Fibroblast of peridontal ligament (primary cell): ENCODE data around the gene SGSM2.

Source experiments
- DNase-seq: peaks from one replicate; pipeline ENCODE4 v3.0.0-alpha.2; 2010; ENCODE audit errors: extremely low read depth

SGSM2 gene

DNA sequence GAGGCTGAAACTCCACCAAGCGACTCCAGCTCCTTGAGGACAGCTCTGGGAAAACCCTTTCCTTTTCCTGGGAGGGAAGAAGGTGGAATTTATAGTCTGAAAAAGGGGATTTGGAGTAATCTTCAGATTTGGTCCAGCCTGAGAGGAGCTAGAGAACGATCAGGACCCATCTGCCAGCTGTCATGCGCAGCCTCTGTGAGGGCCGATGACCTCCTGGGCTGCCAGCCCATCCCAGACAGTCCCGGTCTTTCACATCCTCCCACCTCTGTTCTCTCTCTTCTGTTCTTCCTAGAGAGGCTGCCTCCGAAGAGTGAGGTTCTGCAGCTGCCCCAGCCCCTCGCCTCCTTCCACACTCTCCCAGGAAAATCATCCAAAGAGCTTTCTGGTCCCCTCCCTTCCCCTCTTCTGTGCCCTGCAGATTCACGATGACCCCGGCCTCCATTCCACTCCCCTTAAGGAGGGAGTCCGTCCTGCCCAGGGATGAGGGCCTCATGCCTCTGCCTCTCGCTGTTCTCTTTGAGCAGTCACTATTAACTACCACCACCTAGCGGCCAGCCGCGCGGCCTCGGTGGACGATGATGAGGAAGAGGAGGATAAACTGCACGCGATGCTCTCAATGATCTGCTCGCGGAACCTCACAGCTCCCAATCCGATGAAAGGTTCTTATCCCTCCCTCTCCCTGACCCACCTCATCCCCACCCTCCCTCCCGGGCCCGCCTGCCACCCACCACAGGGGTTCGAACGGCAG, 29.6 kb downstream of the SGSM2 start:
- DNase-seq, result no peak

DNA sequence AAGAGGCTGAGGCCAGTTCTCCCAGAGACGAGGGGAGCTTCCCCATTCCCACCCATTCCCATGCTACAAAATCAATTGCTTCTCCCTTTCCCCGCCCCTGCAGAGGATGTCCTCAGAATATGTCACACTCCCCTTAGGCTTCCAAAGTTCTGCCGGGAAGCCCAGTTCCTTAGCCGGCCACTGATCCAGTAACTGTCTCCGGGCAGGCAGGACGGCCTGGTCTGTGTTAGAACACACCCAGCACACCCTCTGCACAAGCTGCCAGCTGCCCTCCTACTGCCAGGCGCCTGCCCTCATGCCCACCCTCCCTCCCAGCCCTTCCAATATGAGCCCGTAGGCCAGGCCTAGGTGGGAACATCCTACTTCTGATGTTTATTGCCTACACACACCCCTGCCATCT, 31.1 kb downstream of the SGSM2 start:
- DNase-seq, result no peak

DNA sequence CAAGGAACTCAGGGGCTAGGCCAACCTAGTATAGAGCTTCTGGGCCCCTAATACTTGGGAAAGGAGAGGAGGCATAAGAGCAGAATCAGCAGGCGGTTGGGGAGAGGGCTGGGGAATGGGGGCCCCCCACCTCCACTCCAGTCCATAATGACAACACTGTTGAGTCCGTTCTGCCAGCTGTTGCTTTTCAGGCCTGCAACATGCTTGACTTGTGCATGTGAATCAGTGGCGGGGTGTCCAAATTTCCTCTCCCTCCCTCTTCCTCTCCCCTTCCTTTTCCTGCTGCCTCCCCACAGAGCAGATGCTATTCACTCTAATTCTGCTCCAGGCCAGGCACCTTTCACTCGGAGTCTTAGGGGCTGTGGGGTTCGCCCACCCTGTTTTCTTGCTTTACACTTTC, 31.7 kb downstream of the SGSM2 start:
- DNase-seq, result no peak

DNA sequence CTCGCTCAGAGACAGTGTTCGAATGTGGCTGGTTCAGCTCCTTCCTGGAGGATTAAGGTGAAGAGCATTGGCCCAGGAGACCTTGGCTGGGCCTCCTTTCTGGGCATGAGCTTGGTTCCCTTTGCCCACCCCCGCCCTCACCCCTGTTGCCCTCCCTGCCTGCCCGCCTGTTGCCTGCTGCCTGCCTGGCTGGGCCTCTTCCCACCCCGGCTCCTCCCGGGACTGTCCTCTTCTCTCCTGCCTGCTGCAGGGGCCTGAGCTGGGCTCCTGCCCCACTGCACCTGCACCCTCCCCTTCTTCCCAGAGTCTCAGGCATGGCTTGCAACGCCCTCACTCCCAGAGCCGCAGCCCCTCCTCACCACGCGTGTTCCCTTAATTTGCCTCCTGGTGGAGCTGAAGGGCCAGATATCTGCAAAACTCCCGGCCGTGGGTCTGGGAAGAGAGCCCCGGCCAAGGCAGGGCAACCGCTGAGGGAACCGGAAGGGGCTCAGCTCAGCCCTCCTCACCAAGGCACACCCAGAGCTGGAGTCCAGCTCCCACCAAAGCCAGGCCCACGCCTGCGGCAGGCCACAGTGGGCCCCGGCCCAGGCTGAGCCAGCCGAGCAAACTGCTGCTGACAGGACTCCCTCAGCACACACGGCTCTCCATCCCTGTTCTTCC, 32.4 kb downstream of the SGSM2 start:
- no peak for DNase-seq

DNA sequence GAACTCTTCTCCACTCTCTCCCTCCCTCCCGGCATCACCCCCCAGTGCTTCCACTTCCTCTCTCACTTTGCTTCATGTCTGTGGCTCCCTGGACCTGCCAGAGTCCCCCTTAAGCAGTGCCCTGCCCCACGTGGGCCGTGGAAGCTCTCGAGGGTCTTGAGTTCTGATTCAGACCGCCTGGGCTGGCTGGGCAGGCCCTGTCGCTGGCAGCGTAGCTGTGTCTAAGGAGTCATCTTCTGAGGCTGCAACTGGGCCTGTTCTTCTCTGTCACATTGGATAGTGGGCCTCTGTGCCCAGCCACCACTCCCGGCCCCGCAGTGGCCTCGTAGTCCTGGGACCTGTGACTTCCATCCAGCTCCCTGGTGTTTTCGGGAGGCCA, 32.9 kb downstream of the SGSM2 start:
- DNase-seq, result no peak

DNA sequence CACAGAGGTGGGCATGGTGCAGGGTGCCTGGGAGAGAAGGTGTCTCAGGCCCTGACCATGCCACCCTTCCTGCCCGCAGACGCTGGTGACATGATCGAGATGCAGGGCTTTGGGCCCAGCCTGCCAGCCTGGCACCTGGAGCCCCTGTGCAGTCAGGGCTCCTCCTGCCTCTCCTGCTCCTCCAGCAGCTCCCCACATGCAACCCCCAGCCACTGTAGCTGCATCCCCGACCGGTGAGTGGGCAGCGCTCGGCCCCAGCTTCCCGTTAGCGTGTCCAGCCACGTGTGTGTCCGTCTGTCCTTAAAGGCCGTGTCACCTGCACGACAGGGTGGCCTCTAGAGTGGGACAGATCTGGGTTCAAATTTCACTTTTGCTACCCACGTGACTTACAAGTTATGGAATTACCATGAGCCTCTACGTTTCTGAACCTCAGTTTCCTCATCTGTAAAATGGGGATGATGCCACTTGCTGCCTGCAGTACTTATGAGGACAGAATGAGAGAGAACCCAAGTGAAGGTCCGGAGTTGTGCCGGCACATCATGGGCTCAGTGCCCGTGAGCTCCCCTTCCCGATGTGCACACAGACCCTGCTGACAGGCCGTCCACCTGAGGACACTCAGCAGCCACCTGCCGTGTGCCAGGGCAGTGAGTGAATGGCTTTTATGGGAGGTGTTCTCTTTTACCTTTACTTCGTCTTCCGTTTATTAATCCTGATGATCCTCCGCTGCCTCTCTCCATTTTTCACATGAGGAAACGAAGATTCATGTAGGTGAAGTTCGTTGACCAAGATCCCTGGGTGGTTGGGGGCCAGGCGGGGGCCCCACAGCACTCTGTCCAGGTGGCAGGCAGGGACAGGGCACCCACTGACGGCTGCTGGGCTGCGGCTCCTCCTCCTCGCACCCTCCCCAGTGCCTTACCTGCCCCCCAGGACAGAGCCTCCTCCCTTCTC, 34.2 kb downstream of the SGSM2 start:
- DNase-seq, result no peak

DNA sequence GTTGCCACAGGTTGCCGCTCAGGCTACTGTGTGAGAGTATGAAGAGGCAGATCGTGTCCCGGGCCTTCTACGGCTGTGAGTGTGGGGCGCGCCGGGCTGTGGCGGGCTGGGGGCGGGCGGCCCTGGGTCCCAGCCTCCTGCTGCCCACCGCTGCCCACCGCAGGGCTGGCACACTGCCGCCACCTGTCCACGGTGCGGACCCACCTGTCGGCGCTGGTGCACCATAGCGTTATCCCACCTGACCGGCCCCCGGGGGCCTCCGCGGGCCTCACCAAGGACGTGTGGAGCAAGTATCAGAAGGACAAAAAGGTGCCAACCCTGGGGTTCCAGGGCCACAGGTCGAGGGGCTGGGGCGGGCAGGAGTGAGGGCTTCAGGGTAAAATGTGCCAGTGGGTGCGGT, 34.9 kb downstream of the SGSM2 start:
- DNase-seq, result no peak

DNA sequence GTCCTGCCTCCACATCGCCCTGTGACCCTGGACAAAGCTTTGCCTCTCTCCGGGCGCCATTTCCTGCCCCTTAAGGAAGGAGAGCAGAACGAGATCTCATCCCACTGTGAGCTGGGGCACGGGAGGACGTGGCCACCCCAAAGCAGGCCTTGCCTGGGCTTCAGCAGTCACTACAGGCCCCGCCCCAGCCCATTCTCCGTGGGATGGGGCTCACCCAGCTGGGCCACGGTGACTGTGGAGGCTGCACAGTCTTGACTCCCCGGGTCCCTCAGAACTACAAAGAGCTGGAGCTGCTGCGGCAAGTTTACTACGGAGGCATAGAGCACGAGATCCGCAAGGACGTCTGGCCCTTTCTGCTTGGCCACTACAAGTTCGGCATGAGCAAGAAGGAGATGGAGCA, 35.4 kb downstream of the SGSM2 start:
- no peak for DNase-seq

DNA sequence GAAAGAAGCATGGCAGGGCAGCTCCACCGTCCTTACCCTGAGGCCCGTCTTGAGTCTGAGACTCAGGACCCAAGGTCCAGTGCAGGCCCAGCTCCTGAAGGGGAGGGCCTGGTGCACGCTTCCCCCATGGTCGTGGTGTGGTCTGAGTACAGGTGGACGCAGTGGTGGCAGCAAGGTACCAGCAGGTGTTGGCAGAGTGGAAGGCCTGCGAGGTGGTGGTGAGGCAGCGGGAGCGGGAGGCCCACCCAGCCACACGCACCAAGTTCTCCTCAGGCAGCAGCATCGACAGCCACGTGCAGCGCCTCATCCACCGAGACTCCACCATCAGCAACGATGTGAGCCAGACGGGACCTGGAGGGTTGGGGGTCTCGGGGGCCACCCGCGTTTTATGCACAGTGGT, 35.9 kb downstream of the SGSM2 start:
- no peak for DNase-seq

DNA sequence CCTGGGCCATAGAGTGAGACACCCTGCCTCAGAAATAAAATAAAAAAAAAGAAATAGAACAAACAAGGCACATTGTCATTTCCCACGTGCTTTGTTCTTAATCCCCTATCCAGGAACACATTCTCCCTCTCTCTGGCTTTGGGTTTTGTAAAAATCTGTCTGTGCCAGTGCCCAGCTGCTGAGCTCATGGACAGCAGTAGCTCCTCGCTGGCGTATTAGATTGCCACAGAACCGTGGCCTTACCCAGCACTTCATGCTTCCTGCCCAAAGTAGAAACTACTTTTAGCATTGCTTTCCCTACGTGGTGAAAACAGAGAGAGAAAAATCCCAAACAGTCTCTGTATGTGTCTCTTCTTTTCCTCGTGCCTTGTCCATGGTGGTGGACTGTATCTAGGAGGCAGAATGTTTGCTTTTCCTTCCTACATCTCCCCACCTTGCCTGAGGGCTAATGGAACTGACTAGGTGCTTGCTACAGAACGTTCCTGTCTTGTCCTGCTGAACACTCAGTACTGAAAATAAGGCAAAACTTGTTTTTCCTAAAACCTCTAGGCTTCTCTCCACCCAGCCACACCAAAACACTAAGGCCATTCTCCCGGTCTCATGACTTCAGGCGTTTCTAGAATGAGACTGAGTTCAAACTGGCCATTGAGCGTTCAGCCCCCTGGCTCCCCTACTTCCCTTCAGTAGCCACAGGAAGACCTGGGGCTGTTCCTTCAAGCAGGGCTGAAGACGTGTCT, 37.4 kb downstream of the SGSM2 start:
- peak; percentile 7 for DNase-seq

DNA sequence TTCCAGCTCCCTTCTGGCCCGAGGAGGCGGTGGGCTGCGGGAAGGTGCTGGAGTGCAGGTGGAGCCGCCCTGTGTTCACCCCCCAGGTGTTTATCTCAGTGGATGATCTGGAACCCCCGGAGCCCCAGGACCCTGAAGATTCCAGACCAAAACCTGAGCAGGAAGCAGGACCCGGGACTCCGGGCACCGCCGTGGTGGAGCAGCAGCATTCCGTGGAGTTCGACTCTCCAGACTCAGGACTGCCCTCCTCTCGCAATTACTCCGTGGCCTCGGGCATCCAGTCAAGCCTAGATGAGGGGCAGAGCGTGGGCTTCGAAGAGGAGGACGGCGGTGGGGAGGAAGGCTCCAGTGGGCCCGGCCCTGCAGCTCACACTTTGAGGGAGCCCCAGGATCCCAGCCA, 38.1 kb downstream of the SGSM2 start:
- no peak for DNase-seq

DNA sequence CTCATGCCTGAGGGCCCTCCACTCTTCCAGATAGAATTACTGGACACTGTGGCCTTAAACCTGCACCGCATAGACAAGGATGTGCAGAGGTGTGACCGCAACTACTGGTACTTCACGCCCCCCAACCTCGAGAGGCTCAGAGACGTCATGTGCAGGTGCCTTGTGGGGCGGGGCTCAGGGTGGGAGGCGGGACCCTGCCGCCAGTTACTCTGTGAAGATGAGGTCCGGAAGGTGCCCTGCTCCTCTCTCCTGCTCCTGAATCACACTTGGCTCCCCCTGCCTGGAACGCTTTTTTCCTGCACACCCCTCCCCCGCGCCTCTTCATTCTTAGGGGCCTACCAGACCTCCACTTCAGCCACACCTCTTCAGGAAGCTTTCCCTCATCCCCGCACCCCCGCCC, 38.8 kb downstream of the SGSM2 start:
- DNase-seq, result no peak

DNA sequence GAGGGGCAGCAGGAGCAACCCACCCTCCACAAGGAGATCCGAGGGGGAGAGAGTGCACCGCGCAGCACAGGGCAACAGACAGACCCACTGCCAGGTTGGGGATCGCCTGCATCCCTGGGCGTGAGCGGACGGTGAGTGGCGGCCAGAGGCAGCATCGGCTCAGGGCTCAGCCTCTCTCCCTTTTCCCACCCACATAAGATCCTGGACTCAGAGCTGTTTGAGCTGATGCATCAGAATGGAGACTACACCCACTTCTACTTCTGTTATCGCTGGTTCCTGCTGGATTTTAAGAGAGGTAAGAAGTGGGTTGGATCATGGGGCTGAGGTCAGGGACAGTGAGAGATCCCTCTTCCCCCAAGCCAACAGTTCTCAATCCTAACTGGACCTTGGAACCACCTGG, 40.4 kb downstream of the SGSM2 start:
- DNase-seq, result no peak

DNA sequence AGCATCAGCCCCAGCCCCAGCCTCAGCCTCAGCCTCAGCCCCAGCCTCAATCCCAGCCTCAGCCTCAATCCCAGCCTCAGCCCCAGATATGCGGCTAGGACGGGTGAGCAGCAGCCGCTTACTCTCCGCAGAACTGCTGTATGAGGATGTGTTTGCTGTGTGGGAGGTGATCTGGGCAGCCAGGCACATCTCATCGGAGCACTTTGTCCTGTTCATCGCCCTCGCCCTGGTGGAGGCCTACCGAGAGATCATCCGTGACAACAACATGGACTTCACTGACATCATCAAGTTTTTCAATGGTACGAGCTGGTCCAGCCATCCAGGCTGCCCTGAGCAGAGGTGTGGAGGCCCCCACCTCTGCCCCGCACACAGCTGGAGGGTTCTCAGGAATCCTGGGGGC, 41.6 kb downstream of the SGSM2 start:
- DNase-seq, result no peak

DNA sequence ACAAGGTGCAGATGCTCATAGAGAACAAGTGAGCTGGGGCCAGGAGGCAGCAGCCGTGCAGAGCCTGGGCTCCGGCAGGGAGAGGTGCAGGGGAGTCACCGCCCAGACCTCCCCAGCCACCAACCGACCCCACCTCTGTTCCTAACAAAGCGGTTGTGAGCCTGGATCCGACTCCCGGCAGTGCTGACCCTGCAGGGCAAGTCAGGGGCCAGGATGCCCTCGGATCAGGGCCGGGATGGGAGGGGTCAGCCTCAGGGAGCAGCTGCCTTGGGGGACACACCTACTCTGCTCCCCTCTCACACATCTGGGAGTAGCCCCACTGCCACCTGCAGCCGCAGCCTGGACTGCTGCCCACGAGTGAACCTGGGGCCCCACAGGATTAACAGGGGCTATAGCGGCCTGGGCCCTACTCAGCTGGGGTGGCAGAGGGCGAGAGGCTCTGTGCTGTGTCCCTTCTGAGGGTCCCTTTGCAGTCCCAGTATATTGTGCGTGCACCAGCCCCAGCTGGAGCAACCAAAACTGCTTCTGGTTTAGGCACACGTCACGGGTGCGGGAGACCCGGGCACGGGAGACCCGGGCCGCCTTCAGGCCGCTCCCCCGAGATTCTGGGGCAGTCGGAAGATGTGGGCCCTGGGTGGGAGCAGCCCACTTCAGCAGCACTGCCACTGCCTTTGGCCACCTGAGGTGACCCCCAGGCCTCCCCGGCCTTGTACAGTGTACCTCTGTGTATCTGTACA, 42.4 kb downstream of the SGSM2 start:
- DNase-seq, result no peak

DNA sequence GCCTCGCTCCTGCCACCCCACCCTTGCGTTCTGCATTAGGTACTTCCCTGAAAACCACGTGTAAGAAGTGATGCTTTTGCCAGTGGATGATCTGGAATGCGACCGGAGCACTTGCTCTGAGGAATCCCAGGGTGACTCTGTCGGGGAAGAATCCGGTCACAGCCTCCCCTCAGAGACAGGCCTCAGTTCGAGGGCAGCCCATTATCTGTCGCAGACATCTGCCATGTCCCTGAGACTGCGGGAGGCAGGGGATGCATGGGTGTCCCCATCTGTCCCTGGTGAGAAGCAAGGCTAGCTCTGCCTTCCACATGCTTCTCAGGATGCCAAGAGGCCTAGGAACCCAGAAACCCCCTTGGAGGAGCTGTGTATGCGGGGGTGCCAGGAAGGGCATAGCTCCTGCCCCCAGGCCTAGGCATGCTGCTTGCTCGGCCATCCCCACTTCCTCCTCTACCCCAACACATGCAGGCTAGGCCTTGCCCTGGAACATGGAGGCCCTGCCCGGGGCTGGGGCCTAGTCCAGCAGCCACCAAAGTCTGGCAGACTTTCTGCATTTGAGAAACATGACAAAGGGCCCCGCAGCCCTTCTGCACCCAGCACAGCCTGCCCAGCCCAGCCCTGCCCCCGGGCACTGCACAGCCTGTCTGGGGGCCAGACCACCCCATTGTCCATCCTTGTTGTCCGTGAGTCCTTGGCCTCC, 43.1 kb downstream of the SGSM2 start:
- DNase-seq, result no peak

DNA sequence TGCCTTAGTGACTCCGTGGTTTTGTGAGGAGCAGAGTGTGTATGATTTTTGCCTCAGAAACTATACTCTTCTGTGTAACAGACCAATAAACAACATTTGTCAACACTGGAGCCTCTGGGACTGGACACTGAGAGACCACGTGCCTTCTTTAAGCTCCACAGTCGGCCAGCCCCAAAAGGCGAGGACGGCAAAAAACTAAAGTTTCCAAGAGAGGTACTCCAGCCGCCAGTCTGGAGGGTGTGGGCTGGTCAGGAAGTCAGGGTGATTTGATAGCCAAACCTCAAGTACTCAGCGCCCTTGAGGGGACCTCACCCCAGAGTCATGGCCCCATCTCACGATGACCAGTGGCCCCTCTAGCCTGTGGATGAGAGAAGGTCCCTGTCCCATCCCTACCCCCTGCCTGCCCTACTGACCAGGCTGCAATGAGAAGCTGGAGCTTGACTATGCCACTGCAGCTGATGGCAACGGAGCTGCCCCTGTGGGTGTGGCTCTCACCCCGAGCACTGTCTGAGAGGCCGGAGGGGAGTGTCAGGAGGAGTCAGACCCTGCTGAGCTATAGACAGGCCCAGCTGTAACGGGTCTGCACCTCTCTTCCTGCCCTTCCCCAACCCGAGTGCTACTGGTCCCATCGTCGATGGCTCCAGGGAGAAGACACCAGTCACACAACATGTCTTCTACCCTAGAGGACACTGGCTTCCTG, 43.8 kb downstream of the SGSM2 start:
- DNase-seq, result no peak

DNA sequence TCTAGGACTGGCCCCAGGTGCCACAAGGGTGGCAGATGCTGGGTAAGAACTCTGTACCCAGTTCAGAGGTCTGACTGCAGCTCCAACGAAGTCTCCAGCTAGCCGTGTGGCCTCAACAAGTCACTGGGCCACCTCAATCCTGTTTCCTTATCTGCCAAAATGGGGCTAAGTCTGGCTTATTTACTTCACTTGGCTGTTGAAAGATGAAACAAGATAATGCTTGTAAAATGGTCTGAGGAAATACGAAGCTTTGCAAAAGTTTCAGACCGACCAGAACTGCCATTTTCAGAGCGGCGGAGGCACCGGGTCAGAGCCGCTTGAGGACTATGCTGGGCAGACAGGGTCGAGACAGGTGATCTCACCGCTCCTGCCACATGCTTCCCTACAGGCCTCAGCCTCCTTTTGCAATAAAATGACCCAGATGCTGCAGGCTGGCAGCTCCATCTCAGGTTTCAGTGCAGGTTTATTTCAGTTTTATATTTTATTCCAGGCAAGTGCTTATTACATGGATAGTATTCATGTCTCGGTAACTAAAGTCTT, 46.4 kb downstream of the SGSM2 start:
- DNase-seq, result no peak

DNA sequence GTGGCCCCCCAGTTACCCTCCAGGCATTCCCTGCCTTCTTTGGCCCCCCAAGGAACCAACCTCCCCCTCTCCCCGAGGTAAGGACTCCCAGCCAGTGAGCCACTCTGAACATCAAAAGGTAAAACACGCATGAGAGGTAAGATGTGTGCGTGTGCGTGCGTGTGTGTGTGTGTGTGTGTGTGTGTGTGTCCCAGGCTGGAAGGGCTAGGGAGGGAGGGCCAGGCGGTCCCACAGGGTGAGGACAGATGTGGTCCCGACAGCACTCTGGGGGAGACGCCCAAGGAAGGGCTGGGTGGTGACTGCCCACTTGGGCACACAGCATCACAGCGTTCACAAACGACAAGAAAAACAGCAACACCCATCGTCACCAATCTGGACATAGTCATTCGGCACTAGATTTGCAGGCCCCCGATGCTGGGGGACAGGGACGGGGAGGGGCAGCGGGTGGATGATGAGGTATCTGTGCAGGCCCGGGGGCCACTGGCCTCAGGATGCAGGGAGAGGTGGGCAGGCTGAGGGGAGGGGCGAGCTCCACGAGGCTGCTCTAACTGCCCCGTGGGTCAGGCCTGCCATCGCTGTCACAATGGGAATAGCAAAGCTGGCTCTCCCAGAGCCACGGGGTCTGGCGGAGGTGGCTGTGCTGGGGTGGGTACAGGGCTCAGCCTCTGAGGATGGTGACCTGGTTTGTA, 47.3 kb downstream of the SGSM2 start:
- no peak for DNase-seq
